ENCODE data around the gene AMT.

AMT gene

DNA sequence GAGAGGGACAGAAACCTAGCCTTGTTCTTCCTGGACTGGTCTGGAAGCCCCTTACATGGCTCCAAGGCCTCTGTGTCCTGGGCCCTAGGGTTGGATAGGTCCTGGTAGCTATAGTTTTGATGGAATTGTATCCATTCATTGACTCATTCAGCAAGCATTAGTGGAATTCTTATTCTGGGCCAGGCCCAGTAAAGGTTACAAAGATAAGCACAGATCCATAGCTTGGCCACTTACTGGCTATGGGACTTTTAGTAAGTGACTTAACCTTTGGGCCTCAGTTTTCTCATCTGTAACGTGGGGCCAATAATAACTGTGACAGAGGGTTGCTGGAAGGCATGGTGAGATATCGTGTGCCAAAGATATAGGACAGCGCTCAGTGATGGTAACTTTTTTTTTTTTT is 34.2 kb upstream of the AMT start:
- no peak overlapping the region for H3K27ac Mint-ChIP-seq

DNA sequence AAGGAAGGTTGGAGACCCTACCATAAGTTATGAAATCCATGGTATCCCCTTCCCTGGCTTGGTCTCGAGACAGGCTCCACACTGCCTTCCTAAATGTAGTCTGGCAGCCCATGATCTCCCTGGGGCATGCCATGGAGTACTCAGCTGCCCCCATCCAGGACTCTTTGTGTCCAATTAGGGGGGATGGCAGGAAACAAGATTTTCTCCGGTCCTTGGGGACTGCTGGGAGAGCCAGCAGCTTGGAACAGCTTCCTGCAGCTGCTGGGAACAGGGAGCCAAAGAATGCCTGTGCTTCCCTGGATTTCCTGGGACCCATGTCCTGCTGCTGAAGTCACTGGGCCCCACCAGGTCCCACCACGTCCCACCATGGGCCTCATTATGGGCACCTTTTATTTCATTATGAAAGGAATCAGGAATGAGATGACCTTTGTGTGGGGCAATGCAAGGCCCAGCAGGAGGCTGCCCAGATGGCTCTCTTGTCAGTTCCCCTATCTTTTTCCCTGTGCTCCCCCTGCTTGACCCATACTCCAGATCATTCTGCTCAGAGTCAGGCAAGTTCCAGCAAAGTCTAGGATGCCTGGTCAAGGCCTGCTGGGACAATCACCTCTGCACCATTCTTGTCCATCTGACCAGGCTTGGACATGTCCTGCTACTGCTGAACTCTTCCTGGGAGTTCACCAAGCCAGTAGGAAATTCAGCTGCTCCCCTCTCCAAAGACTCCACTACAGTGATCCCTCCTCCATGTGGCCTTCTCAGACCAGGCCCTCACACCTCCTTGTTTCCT is 32.8 kb upstream of the AMT start:
- ATAC-seq (replicated peaks) (no peak), DNase-seq (no peak)
- Mint-ChIP-seq H3K4me3 (no peak overlapping the region), H3K27ac (peak overlapping the region in 1 of 2 donors; percentile 67), H3K4me1 (ENCODE audit: low read depth in 2 of 2) (no peaks in the 10 kb centered on the region), H3K36me3 (ENCODE audit: insufficient read depth) (peaks cover 3% of the 10 kb centered on the region), H3K9me3 (no peaks in the 10 kb centered on the region), H3K27me3 (no peaks in the 10 kb centered on the region)

More for the DNA sequence above, 34.2 kb upstream of the AMT start:
- Mint-ChIP-seq H3K4me1 (ENCODE audit: low read depth in 2 of 2) (no peaks in the 10 kb centered on the region), H3K9me3 (no peaks in the 10 kb centered on the region), H3K27me3 (no peaks in the 10 kb centered on the region), H3K36me3 (ENCODE audit: insufficient read depth) (peaks cover 3% of the 10 kb centered on the region), H3K4me3 (no peak overlapping the region)
- no peak for ATAC-seq (replicated peaks)
- no peak for DNase-seq

DNA sequence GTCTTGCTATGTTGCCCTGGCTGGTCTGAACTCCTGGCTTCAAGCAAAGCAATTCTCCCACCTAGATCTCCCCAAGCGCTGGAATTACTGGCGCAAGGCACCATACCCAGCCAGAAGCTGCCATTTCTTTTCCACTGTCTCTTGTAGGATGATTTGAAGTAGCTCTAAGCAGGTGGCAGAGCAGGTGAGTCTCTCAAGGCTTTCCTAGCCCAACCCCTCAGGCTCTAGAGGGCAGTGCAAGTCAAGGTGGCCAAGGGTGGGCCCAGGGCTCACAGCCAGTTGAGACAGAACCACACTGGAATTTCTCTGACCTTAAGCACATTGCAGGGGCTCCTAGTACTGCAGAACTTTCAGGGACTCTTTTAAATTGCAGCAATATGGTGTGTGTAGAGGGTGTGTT is 32.2 kb upstream of the AMT start:
- Mint-ChIP-seq H3K4me1 (ENCODE audit: low read depth in 2 of 2) (no peaks in the 10 kb centered on the region), H3K9me3 (no peaks in the 10 kb centered on the region), H3K36me3 (ENCODE audit: insufficient read depth) (peaks cover 3% of the 10 kb centered on the region), H3K27ac (peak overlapping the region in 1 of 2 donors; percentile 67), H3K4me3 (no peak overlapping the region), H3K27me3 (no peaks in the 10 kb centered on the region)
- DNase-seq (no peak), ATAC-seq (replicated peaks) (no peak)

DNA sequence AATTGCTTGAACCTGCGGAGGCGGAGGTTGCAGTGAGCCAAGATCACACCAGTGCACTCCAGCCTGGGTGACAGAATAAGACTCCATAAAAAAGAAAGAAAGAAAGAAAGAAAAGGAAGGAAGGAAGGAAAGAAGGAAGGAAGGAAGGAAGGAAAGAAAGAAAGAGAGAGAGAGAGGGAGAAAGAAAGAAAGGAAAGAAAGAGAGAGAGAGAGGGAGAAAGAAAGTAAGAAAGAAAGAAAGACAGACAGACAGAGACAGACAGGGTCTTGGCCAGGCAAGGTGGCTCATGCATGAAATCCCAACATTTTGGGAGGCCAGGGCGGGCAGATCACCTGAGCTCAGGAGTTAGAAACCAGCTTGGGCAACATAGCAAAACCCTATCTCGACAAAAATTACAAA is 31.3 kb upstream of the AMT start:
- Mint-ChIP-seq H3K27ac (no peak overlapping the region), H3K4me3 (no peak overlapping the region), H3K9me3 (no peaks in the 10 kb centered on the region), H3K36me3 (ENCODE audit: insufficient read depth) (peaks cover 3% of the 10 kb centered on the region), H3K4me1 (ENCODE audit: low read depth in 2 of 2) (peaks cover 0 to 4% of the 10 kb centered on the region in 2 donors), H3K27me3 (no peaks in the 10 kb centered on the region)
- no peak for ATAC-seq (replicated peaks)
- DNase-seq: no peak

DNA sequence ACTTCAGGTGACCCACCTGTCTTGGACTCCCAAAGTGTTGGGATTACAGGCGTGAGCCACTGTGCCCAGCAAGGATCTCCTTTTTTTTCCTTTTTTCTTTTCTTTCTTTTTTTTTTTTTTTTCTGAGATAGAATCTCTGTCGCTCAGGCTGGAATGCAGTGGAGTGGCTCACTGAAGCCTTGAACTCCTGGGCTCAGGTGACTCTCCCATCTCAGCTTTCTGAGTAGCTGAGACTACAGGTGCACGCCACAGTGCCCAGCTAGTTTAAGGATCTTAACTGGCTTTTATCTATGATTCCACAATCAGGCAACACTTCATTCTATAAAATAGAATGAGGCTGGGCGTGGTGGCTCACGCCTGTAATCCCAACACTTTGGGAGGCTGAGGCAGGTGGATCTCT is 23.1 kb upstream of the AMT start:
- no peak for DNase-seq
- Mint-ChIP-seq H3K4me3 (peak overlapping the region in 1 of 2 donors; percentile 27), H3K36me3 (ENCODE audit: insufficient read depth) (peaks cover 2% of the 10 kb centered on the region), H3K4me1 (ENCODE audit: low read depth in 2 of 2) (peaks cover 6 to 10% of the 10 kb centered on the region in 2 donors), H3K27me3 (no peaks in the 10 kb centered on the region), H3K9me3 (no peaks in the 10 kb centered on the region), H3K27ac (peak overlapping the region; percentile 88 to 89)
- no peak for ATAC-seq (replicated peaks)

DNA sequence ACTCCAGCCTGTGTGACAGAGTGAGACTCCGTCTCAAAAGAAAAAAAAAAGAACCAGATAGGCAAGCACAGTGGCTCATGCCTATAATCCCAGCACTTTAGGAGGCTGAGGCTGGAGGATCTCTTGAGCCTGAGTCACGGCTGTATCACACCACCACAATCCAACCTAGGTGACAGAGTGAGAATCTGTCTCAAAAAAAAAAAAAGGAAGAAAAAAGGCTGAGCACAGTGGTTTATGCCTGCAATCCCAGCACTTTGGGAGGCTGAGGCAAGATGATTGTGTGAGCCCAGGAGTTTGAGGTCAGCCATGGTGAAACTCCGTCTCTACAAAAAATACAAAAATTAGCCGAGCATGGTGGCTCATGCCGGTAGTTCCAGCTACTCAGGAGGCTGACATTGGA is 12.5 kb upstream of the AMT start:
- Mint-ChIP-seq H3K27me3 (no peaks in the 10 kb centered on the region), H3K36me3 (ENCODE audit: insufficient read depth) (peaks cover 1% of the 10 kb centered on the region), H3K9me3 (no peaks in the 10 kb centered on the region), H3K27ac (no peak overlapping the region), H3K4me3 (no peak overlapping the region), H3K4me1 (ENCODE audit: low read depth in 2 of 2) (peaks cover under 1 to 2% of the 10 kb centered on the region in 2 donors)
- no peak for DNase-seq
- ATAC-seq (replicated peaks): no peak

DNA sequence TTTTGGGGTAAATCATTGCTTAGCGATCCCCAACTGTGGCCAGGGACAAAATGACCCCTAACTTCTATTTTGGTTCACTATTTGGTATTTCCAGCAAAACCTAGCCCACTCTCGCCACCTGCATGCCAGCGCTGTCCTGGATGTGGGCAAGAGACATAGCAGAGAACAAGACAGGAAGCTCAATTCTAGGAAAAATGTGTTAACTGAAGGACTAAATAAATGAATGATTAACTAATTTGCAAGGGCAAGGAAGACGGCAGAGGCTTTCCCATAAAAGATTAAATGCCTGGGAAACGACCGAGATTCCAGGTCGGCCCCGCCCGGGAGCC is 6.4 kb upstream of the AMT start:
- H3K4me3 Mint-ChIP-seq: peak overlapping the region; percentile 94 to 97
- ATAC-seq (replicated peaks): no peak
- no peaks in the 10 kb centered on the region for H3K9me3 Mint-ChIP-seq

DNA sequence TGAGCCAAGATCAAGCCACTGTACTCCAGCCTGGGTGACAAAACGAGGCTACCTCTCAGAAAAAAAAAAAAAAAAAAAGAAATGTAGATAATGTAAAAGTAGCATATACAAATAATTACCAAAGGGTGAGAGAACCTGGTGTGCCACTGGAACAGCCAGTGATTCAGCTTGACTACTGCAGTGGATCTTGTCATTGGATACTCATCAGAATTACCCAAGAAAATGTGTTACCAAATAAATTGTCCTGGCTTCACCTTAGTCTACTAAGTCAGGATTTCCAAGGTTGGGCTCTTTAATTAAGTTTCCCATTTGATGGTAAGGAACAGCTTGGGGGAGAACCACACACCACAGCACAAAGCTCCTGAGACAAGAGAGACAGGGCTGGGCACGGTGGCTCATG is 5.3 kb upstream of the AMT start:
- H3K27ac Mint-ChIP-seq: no peak overlapping the region
- H3K9me3 Mint-ChIP-seq: no peaks in the 10 kb centered on the region
- peak overlapping the region; percentile 94 to 97 for H3K4me3 Mint-ChIP-seq
- peaks cover 12% of the 10 kb centered on the region for H3K36me3 Mint-ChIP-seq (ENCODE audit: insufficient read depth)
- no peaks in the 10 kb centered on the region for H3K27me3 Mint-ChIP-seq
- ATAC-seq (replicated peaks) (no peak), DNase-seq (no peak)
- H3K4me1 Mint-ChIP-seq (ENCODE audit: low read depth in 2 of 2): peaks cover 18 to 26% of the 10 kb centered on the region in 2 donors

More for the DNA sequence above, 6.4 kb upstream of the AMT start:
- Mint-ChIP-seq H3K27ac (peak overlapping the region; percentile 90 to 97), H3K27me3 (no peaks in the 10 kb centered on the region), H3K4me1 (ENCODE audit: low read depth in 2 of 2) (peaks cover 18 to 26% of the 10 kb centered on the region in 2 donors), H3K36me3 (ENCODE audit: insufficient read depth) (peaks cover 12% of the 10 kb centered on the region)
- no peak for DNase-seq

DNA sequence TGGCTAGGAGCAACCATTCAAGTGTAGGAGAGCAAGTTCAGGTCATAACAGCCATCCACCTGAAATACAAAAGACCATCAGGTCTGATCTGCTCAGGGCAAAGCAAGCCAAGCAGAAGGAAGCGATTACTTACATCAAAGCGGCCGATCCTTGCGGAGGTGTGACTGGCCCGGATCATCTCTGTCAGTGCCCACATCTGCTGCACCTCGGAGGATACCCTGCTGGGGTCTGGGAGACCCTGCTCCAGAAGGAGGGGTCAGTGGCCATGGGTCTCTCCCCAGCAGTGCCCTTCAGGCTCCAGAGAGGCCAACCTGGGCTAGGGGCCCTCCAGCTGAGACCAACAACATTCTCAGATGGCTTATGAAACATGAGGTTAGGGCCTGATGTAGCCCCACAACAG is 2.5 kb upstream of the AMT start:
- peaks cover 21 to 32% of the 10 kb centered on the region in 2 donors for H3K4me1 Mint-ChIP-seq (ENCODE audit: low read depth in 2 of 2)
- no peak overlapping the region for H3K4me3 Mint-ChIP-seq
- H3K9me3 Mint-ChIP-seq: no peaks in the 10 kb centered on the region
- H3K27ac Mint-ChIP-seq: peak overlapping the region; percentile 28 to 44
- H3K27me3 Mint-ChIP-seq: no peaks in the 10 kb centered on the region
- DNase-seq (no peak), ATAC-seq (replicated peaks) (no peak)
- peaks cover 12% of the 10 kb centered on the region for H3K36me3 Mint-ChIP-seq (ENCODE audit: insufficient read depth)

DNA sequence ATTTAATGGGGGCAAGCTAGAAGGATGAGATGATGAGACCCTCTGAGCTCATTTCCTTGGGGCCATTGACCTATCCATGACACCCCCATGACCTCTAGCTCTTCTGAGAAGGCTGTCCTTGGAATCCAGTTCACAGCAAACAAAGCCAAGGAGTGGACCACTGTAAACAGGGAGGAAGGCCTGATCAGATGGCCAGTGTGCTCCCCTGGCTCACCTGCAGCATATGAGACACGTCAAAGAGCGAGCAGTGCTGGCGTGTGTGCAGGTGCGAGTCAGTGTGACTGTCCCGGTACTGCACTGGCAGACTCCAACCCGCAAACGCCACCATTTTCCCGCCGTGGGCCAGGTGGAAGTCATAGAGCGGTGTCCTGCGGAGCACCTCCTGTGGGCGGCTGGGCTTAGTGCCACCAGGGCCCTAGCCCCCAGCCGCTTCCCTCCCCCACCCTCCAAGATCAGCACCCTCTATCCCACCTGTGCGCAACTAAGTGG is 339 bp downstream of the AMT start:
- H3K9me3 Mint-ChIP-seq: no peaks in the 10 kb centered on the region
- DNase-seq: no peak
- peaks cover 3% of the 10 kb centered on the region for H3K36me3 Mint-ChIP-seq (ENCODE audit: insufficient read depth)
- no peak overlapping the region for H3K4me3 Mint-ChIP-seq
- no peaks in the 10 kb centered on the region for H3K27me3 Mint-ChIP-seq
- no peak overlapping the region for H3K27ac Mint-ChIP-seq
- peaks cover 28 to 35% of the 10 kb centered on the region in 2 donors for H3K4me1 Mint-ChIP-seq (ENCODE audit: low read depth in 2 of 2)
- no peak for ATAC-seq (replicated peaks)

DNA sequence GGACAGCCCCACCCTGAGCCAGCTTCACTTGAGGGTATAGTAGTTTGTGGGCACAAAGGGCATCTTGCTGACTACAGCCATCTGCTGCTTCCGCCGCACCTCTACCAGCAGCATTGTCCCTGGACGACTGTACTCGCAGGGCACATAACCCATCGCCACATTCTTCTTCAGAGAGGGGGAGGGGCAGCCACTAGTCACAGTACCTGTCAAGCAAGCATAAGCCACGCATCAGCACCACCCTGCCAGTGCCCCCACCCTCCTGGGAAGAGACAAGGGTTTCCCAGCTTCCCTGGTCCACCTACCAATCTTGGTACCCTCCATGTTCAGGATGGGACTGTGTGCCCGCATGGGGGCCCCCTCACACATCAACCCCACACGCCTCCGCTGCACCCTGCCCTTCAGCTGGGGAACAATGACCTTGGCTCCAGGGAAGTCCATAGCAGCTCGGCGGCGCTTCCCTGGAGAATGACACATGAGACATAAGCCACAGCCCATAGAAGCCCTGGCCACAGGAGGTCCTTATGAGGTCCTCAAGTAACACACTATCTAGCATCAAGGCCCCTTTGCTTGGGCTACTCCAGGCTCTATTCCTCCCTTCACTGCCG is 4.7 kb downstream of the AMT start:
- H3K9me3 Mint-ChIP-seq: no peaks in the 10 kb centered on the region
- H3K36me3 Mint-ChIP-seq (ENCODE audit: insufficient read depth): peaks cover 33% of the 10 kb centered on the region
- peaks cover 54% of the 10 kb centered on the region in 2 donors for H3K4me1 Mint-ChIP-seq (ENCODE audit: low read depth in 2 of 2)
- peak overlapping the region; percentile 93 to 95 for H3K27ac Mint-ChIP-seq
- peak overlapping the region; percentile 79 to 84 for H3K4me3 Mint-ChIP-seq
- no peaks in the 10 kb centered on the region for H3K27me3 Mint-ChIP-seq
- DNase-seq (no peak), ATAC-seq (replicated peaks) (no peak)

DNA sequence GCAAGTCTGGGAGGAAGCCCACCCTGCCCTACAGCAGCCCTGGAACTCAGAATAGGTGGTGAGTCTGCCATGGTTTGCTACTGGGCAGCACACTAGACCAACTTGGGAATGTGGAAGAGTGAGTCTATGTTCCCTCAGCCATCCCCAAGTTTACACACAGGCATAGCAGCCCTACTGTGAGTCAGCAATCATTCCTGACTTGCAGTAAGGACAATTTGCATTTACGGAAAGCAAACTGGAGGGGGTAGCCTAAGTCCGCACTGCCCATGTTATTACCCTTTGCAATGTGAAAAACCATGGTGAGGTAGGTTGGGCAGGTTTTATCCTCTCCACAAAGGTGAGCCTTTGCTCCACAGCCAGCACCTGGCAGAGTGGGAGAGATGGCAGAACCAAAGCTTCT is 5.4 kb downstream of the AMT start:
- Mint-ChIP-seq H3K9me3 (no peaks in the 10 kb centered on the region), H3K36me3 (ENCODE audit: insufficient read depth) (peaks cover 39% of the 10 kb centered on the region), H3K27me3 (no peaks in the 10 kb centered on the region), H3K4me1 (ENCODE audit: low read depth in 2 of 2) (peaks cover 56 to 57% of the 10 kb centered on the region in 2 donors), H3K27ac (peak overlapping the region; percentile 93 to 95), H3K4me3 (peak overlapping the region; percentile 79 to 84)
- ATAC-seq (replicated peaks) (no peak), DNase-seq (no peak)

DNA sequence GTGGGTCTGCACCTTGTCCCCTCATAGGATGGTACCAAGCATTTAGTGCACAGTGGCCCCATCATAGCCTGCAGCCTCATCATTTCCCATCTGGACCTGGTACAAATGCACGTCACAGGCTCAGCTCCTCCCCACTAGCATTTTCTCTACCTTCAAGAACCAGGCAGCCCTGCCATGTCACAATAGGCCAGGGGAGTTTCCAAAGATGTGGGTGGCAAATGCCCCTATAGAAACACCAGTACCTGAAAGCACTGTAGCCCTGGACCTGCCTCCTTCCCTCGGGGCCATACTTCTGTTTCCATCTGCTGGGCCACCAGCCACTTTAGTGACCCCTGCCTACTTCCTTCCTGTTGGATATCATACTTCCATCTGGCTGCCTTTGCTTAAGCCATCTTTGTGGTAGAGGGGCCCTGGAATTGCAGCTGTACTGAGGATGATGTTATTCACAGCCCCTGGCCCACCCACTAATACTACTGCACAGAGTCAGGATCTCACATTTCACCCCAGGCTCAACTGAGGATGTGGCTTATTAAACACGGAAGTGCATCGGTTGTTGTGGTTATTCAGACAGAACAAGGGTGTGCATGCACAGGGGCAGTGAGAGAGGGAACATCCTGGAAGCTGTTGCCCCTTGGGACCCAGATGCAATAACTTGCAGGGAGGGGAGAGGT is 6.2 kb downstream of the AMT start:
- Mint-ChIP-seq H3K36me3 (ENCODE audit: insufficient read depth) (peaks cover 42% of the 10 kb centered on the region), H3K4me3 (peak overlapping the region; percentile 79 to 84), H3K4me1 (ENCODE audit: low read depth in 2 of 2) (peaks cover 57 to 58% of the 10 kb centered on the region in 2 donors), H3K27ac (peak overlapping the region; percentile 93 to 95), H3K9me3 (no peaks in the 10 kb centered on the region), H3K27me3 (no peaks in the 10 kb centered on the region)
- ATAC-seq (replicated peaks) (peak; percentile 52), DNase-seq (peak; percentile 69 to 71 (median 69))

All from effector memory CD8-positive, alpha-beta T cell (primary cell).